C4-2B (cell line): Measurements from ENCODE around the gene SOWAHD.

Source experiments
- CTCF ChIP-seq: fragments of 450-650 bp; conservative IDR thresholded peaks from 2 replicates; pipeline ENCODE4 v1.5.1; 2017; ENCODE audit warnings: mild to moderate bottlenecking
- ZFX ChIP-seq: fragments of 450-650 bp; IDR thresholded peaks from 2 replicates; pipeline ENCODE4 v1.6.1; 2017

GRCh38 chrX:119721926-119722325 is 36.5 kb upstream of the SOWAHD start:
- TF ChIP-seq CTCF (no peak), ZFX (no peak)
